Mucosa of gallbladder (tissue), 1 donor: ENCODE results near the gene NBPF15. TPM values are rescaled to one million over a fixed set of nuclear protein-coding genes. Genes with fewer than 3 reads are reported as not detected.
"Not testable (repeated sequence)": the region's sequence is repeated elsewhere in the genome, so short reads cannot be mapped to it uniquely, and the experiment has no call there.

ENCODE experiments used
- DNase-seq: peaks from one replicate; pipeline ENCODE4 v3.0.0-alpha.2; 2020; ENCODE audit warnings: low spot score
- total RNA-seq: library from RNA; stranded (reverse); gene quantifications from one replicate; pipeline ENCODE4 v1.2.1, GENCODE V29; 2021
- donor health status: DM: no; HTN: no; CAD: no.

The NBPF15 gene, protein sequence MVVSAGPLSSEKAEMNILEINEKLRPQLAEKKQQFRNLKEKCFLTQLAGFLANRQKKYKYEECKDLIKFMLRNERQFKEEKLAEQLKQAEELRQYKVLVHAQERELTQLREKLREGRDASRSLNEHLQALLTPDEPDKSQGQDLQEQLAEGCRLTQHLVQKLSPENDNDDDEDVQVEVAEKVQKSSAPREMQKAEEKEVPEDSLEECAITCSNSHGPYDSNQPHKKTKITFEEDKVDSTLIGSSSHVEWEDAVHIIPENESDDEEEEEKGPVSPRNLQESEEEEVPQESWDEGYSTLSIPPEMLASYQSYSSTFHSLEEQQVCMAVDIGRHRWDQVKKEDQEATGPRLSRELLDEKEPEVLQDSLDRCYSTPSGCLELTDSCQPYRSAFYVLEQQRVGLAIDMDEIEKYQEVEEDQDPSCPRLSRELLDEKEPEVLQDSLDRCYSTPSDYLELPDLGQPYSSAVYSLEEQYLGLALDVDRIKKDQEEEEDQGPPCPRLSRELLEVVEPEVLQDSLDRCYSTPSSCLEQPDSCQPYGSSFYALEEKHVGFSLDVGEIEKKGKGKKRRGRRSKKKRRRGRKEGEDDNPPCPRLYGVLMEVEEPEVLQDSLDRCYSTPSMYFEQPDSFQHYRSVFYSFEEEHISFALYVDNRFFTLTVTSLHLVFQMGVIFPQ
- total RNA-seq, result 29.8 TPM

- peak; percentile 70 for DNase-seq
Measured at GRCh38 chr1:144461136-144461759, at the start of gene NBPF15. TSS of gene NBPF15 (minus strand) at chr1:144461669. CDS start at chr1:144440003, 21,666 bp downstream.

GRCh38 chr1:144496429-144496828 is 35.0 kb upstream of the NBPF15 start:
- DNase-seq, result not testable (repeated sequence)

DNA sequence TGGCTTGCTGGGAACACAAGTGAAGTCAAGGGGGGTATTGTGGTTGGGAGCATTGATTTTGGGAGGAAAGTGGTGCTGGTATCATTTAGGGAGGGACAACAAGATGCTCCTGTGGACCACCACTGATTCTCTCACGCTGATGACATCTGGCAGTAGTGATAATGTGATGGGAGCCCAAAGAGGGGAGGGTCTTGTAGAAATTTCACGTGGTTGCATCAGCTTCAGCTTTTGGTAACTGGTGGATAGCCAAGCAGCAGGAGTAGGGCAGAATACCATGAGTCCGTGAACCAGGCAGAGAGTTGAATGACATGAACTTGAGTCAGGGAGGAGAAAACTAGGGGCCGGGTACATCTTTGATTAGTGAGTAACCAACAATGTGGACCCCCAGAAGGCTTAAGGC is 32.7 kb upstream of the NBPF15 start:
- not testable (repeated sequence) for DNase-seq

DNA sequence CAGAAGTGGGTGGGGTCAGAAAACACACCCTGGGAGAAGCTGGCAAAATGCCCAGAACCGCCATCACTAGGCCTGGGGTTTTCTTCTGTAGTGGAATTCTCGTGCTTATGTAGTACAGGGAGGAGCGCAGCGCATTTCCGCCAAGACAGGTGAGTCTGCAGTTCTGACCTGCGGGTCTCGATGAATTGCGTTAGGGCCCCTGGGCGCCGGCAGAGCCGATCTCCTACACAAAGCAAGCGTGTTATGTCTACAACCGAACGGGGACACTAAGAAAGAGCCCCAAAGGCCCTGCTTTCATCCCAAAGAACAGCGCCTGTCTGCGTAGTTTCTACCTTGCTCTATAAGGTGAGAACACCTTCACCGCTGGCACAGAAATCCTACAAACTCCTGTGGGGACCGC is 28.9 kb upstream of the NBPF15 start:
- DNase-seq, result not testable (repeated sequence)

DNA sequence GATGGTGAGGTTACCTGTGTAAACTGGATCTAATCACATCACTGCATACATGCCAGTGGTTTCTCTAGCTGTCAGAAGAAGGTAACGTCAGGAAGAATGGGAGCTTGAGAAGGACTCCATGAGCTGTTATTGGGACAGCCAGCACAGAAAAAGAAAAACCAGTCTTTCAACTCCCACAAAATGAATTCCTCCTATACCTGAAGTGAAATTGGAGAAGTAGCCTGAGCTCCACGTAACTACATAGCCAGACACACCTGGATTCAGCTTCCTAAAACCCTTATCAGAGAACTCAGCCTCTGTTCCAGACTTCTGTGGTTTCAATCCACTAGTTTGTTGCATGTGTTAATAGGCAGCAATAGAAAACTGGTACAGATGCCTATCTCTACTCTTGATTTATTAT is 25.5 kb upstream of the NBPF15 start:
- not testable (repeated sequence) for DNase-seq

- not testable (repeated sequence) for DNase-seq
Measured at GRCh38 chr1:144485048-144485993, 23.9 kb upstream of the NBPF15 start.

DNA sequence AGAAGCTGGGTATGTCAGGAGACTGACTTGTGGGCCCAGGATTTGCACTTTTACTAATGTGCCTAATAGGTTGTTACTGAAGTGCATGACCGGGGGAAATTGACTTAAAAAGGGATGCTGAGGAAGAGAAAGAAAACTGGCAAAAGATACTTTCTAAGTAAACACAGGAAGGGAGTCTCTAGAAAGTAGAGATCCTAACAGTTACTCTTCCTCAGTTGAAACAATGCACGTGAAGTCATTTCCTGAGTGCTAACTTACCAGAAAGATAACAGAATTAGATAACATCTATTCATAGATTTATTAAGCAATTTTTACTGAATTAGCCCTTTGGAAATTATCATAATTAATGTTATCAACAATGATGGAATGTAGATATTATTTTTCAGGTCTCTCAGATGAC is 12.4 kb upstream of the NBPF15 start:
- not testable (repeated sequence) for DNase-seq

- not testable (repeated sequence) for DNase-seq
Measured at GRCh38 chr1:144471434-144471833, 10.0 kb upstream of the NBPF15 start.

GRCh38 chr1:144461778-144462177 is 309 bp upstream of the NBPF15 start:
- DNase-seq, result not testable (repeated sequence)

GRCh38 chr1:144460686-144461085 is 783 bp downstream of the NBPF15 start:
- not testable (repeated sequence) for DNase-seq

- not testable (repeated sequence) for DNase-seq
Measured at GRCh38 chr1:144442402-144442801, 19.1 kb downstream of the NBPF15 start.

GRCh38 chr1:144439737-144440136 is 21.7 kb downstream of the NBPF15 start:
- DNase-seq, result not testable (repeated sequence)

DNA sequence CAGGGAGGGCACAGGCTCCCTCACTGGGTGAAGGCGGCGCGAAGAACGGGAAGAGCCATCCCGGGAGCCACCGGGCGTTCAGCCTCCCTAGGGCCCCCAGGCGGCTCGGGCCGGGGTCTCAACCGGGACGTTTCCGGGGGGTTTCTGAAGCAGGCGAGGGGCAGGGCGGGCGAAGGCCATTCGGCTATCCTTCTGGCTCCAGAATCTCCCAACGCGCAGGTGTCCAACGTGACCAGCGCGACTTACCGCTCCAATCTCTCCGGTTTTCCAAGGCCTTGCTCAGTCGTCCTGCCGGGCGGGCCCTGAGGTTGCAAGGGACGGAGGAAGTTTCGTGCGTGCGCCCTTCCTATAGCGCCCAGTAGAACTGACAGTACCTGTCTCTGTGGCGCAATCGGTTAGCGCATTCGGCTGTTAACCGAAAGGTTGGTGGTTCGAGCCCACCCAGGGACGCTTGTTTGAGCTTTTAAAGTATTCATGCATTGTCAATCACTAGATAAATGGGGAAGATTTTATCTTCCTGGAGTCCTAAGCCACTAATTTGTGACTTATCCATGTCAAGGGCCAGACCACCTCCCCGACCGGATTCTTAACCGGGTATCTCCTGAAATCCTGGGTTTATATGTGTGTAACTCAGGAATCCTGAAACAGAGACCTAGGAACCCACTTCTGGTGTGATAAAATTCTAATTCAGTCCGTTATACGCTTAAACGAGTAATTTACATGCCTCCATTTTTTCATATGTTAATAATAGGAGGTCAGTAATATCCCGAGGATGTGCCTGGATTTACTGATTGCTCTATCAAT is 42.4 kb downstream of the NBPF15 start:
- peak; percentile 41 for DNase-seq

- not testable (repeated sequence) for DNase-seq
Measured at GRCh38 chr1:144413404-144414118, 47.9 kb downstream of the NBPF15 start.

DNA sequence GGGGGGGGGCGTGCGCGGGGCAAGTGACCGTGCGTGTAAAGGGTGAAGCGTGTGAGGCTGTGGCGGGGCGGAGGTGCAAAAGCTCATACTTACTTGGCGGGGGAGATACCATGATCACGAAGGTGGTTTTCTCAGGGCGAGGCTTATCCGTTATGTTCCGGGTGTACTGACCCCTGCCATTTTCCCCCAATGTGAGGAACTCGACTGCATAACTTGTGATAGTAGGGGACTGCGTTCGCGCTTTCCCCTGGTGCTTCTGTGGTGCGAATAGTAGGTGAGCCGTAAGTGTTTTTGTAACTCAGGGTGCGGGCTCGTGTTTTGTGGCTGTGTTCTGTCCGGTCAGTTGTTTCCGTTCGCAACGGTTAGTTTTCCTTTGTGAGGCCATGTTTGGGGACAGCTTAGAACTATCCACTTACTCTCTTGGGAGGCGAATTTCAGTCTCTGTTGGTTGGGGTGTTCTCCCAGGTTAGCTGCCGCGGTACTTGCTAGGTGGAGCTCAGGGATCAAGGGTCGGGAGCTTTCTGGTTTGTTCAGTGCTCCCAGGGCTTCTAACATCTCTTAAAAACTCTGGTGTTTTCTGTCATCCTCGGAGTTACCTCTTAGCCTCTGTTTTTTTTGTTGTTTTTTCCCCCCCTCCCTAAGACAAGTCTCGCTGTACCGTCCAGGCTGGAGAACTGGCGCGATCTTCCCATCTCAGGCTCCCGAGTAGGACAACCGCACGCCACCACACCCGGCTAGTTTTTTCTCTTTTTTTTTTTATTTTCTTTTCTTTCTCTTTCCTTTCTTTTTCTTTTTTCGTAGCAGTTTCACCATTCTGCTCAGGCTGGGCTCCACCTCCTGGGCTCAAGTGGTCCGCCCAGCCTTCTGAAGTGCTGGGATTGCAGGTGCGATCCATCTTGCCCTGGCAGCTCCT is 48.7 kb downstream of the NBPF15 start:
- peak; percentile 79 for DNase-seq

GRCh38 chr1:144412068-144412471 is 49.4 kb downstream of the NBPF15 start:
- peak; percentile 83 for DNase-seq

DNA sequence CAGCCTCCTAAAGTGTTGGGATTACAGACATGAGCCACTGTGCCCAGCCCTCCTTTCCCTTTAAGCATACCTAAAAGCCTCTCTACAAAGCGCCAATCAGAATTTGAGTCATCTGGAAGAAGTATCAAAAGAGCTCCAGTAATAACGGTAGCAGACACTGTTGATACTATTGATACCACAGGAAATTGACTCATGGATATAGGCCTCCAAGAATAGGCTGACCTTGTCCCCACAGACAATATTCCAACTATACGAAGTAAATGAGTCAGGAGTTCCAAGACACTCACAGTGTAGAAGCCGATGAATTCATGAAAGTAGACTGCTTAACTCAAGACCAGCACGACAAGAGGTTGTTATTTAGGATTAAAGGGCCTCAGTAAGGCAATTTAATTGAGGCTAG is 58.7 kb downstream of the NBPF15 start:
- not testable (repeated sequence) for DNase-seq

- DNase-seq, result not testable (repeated sequence)
Measured at GRCh38 chr1:144371651-144372050, 89.8 kb downstream of the NBPF15 start.
